CD4-positive, alpha-beta T cell treated with Interleukin-1 beta for 1 hour (primary cell): ENCODE results near the gene IL1RL2.

ENCODE experiments used
- DNase-seq, 2 donors: peaks; one replicate each; pipeline ENCODE4 v3.0.0-alpha.2; 2020 to 2022

The IL1RL2 gene

GRCh38 chr2:102186791-102187495 lies at the start of gene IL1RL2:
Gene IL1RL2, plus strand, starts transcription at chr2:102187023. Its CDS starts 845 bp downstream, at chr2:102187868.
- no peak for DNase-seq

GRCh38 chr2:102137138-102137537 lies 49.7 kb upstream of the IL1RL2 start:
- no peak for DNase-seq

- no peak for DNase-seq
These were observed 48.5 kb upstream of the IL1RL2 start for GRCh38 chr2:102138331-102138730.

GRCh38 chr2:102139851-102140250 lies 47.0 kb upstream of the IL1RL2 start:
- no peak for DNase-seq

- no peak for DNase-seq
These were observed 46.4 kb upstream of the IL1RL2 start for GRCh38 chr2:102140377-102140776.

- DNase-seq, result no peak
These were observed 45.5 kb upstream of the IL1RL2 start for GRCh38 chr2:102141011-102141943.

- DNase-seq, result peak in 1 of 2 donors; percentile 27
These were observed 44.6 kb upstream of the IL1RL2 start, which contains the start of gene IL1R1 for GRCh38 chr2:102141970-102142828. Gene IL1R1, plus strand, starts transcription at chr2:102142746. Its CDS starts 14,979 bp downstream, at chr2:102157725.

- DNase-seq, result no peak
These were observed 43.9 kb upstream of the IL1RL2 start for GRCh38 chr2:102142829-102143449.

- no peak for DNase-seq
These were observed 43.3 kb upstream of the IL1RL2 start for GRCh38 chr2:102143450-102143985.

GRCh38 chr2:102144128-102144527 lies 42.7 kb upstream of the IL1RL2 start:
- DNase-seq, result no peak

GRCh38 chr2:102145107-102145506 lies 41.7 kb upstream of the IL1RL2 start:
- no peak for DNase-seq

GRCh38 chr2:102145934-102146333 lies 40.9 kb upstream of the IL1RL2 start:
- no peak for DNase-seq

GRCh38 chr2:102147935-102148334 lies 38.9 kb upstream of the IL1RL2 start:
- DNase-seq, result peak in 1 of 2 donors; percentile 13

GRCh38 chr2:102149243-102149642 lies 37.6 kb upstream of the IL1RL2 start:
- no peak for DNase-seq

- DNase-seq, result no peak
These were observed 37.0 kb upstream of the IL1RL2 start for GRCh38 chr2:102149644-102150455.

- no peak for DNase-seq
These were observed 32.5 kb upstream of the IL1RL2 start for GRCh38 chr2:102154364-102154763.

GRCh38 chr2:102154946-102155702 lies 31.7 kb upstream of the IL1RL2 start:
- no peak for DNase-seq

GRCh38 chr2:102155703-102156515 lies 30.9 kb upstream of the IL1RL2 start:
- DNase-seq, result peak in 1 of 2 donors; percentile 18

GRCh38 chr2:102158011-102158755 lies 28.6 kb upstream of the IL1RL2 start:
- no peak for DNase-seq
